ENCODE measurements around the gene LIF.
A peak's percentile ranks its signal among the peaks of the same experiment; 100 is the strongest.

The LIF gene

GRCh38 chr22:30284172-30284571, 37.6 kb upstream of the LIF start:
- DNase-seq = no peak

DNA sequence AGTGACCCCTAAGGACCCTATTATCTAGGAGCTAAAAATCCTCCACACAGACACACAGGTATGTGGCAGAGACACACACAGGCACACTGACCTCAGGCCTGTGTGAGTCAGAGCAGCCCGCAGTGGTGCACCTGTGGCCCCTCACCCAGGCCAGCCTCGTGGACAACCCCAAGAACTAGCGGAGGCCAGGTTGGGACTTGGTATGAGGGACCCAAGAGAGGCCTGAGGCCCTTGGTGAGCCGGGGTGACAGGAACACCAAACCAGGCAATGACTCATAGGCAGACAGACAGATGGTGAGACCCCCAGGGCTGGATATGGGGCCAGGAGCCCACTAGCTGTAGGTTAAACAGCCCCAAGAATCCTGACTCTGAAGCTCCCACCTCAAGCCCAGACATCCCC, 36.8 kb upstream of the LIF start:
- DNase-seq = no peak

DNA sequence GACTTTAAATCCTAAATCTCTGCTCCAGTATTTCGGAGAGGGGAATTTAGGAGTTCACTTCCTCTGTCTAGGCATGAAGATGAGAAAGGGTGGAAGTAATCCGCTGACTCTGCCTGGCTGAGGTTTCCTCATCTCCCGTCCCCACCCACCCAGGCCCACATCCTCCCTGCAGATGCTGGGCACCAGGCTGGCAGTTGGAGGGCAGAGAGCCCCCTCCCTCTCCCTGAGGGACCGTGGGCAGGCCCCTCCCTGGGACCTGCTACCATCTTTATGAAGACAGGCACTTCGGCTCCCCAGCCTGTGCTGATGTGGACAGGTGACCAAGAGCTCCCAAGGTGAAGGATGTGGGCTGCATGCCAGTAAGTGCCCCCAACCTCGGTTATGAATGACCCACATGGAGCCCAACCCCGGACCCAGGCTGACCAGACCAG, 36.1 kb upstream of the LIF start:
- no peak for DNase-seq

- no peak for DNase-seq
Measured at GRCh38 chr22:30280505-30280904, 33.9 kb upstream of the LIF start.

DNA sequence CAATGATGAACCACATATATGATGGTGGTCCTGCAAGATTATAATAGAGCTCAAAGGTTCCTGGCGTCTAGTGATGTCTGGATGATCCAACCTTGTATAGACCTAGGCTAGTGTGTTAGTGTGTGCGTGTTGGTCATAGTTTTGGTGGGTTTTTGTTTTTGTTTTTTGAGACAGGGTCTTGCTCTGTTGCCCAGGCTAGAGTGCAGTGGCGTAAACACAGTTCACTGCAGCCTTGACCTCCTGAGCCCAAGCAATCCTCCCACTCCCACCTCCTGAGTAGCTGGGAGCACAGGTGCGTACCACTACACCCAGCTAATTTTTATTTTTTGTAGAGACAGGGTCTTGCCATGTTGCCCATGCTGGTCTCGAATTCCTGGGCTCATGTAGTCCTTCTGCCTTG, 33.4 kb upstream of the LIF start:
- no peak for DNase-seq

DNA sequence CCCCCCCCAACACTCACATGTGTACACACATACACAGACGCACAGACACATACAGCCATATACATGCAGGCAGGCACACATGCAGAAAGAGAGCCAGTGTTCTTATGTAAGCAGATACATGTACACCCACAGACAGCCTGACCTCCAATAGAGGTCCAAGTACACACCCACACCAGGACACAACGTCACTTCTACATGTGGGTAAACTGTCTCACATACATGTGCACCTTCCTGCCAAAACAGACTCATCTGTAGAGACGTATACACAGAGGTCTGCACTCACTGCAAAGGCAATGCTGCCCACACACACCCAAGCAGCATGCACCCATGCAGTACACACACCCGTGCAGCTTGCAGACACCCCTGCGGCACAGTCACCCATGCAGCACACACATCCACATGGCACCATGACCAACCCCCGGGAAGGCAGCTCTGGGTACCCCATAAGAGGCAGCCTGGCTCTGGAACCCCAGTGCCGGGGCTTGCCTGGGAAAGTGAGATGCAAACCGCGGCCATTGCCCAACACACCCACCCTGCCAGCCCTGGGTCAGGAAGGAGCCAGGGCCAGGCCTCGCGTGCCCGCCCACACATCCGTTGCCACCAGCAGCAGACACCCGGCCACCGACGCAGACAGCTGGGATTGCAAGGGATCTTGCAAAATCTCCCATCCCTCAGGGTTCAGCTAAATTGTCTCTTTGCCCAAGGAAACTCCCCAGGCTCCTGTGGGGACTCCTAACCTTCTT, 32.7 kb upstream of the LIF start:
- DNase-seq = no peak

DNA sequence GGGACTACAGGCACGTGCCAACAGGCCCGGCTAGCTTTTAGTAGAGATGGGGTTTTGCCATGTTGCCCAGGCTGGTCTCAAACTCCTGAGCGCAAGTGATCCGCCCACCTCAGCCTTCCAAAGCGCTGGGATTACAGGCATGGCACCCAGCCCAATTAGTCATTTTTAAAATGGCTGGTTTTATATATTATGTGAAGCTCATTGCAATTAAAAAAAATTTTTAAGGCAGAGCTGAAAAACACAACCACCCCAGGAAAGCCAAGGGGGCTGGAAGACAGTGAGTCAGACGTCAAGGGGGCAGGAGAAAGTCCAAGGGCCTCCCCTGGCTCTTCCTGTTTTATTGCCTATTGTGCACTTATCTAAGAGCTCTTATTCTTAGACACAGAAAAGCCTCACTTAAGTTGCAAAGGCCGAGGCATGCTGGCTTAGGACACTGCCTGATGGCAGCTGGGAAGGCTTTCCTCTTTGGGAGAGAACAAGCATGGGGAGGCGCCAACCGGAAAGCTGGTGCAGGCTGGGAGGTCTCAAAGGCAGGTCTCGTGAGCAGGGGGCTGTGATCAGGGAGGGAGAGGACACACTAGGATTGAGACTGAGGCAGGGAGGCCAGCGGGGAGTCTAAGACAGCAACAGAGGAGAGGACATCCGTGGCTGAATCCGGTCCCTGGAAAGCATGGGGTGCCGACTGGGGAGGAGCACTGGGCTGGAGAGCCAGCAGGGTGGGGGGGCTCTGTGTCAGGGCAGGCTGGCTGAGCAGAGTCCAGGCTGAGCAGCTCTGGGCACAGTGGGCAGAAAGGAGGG, 31.2 kb upstream of the LIF start:
- DNase-seq = no peak

DNA sequence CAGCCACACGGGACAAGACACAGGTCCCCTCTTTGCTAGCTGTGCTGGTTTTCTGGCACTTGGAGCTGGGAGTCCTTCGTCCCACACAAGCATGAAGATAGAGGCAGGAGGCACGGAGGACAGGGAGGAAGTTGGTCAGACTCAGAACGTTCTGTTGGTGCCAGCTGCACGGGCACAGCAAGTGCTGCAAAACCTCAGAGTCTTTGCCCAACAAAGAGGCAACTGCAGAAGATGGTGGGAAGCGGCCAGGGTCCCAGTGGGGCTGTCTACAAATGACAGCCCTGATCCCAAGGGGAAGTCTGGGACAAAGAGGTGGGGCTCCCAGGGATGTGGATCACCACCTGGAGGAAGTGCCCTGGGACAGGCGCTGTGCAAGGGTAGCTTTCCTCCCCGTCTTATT, 29.5 kb upstream of the LIF start:
- DNase-seq = no peak

- no peak for DNase-seq
Measured at GRCh38 chr22:30275625-30276024, 29.1 kb upstream of the LIF start.

GRCh38 chr22:30274437-30274812, 27.9 kb upstream of the LIF start:
- DNase-seq = no peak

DNA sequence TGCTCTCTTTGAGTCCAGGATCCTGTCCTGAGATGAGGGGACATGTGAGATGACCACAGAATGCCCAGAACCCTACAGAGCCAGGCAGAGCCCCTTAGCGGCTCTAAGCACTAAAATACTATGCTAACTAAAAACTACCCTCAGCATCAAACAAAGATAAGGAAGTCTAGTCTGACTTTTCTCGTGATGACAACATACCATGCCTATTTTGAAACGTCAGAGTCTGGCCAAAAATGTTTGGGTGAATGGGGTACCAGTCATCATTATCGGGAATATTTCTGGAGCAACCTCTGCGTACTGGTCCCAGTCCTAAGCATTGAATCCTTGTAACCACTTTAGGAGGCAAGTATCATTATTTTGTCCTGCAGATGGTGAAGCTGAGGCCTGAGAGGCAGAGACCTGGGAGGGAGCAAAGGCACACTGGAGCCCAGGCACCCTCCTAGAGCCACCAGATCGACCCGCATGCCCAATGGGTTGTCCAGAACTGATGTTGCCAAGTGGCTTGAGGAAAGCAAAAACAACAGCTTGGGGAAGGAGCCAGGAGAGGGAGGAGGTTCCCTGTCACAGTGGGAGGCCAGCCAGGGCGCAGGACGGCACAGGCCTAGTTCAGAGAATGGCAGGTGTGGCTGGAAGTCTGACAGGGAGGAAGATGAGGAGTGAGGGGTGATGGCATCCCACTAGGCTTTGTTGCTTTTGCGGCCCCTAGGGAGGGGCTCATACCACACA, 27.3 kb upstream of the LIF start:
- no peak for DNase-seq

GRCh38 chr22:30272781-30273601, 26.4 kb upstream of the LIF start:
- peak in 1 of 2 experiments; percentile 35 for DNase-seq

DNA sequence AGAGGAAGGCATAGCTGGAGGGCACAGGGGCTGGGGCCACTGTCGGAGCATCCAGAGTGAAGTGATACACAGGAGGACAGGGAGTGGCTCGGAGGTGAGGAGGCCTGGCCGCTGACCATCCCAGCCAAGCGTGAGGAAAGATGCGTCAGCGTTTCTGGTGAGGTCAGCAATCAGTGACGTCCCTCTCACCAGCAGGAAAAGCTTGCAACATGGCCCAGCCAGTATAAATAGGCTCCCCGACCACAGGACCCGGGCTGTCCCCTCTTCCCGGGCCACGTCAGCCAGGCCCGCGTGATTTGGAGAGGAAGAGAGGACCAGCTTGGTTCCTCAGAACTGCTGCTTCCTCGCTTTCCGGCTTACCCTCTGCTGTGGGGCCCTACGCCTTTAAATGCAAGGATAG, 24.3 kb upstream of the LIF start:
- no peak for DNase-seq

DNA sequence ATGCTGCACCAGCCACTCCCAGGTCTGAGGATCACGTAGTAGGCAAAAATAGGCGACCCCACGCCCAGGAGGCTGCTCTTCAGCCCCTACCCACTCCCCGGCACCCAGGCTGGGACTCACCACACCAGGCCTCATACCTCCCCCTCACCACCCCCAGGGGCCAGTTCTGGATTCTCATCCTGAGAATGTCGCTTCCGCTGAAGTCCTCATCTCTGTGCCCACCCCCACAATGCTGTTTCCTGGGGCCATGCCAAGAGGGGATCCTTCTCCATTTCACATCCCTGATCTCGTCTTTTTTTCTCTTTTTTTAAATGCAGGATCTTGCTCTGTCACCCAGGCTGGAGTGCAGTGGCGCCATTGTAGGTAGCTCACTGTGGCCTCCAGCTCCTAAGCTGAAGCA, 21.8 kb upstream of the LIF start:
- no peak for DNase-seq

DNA sequence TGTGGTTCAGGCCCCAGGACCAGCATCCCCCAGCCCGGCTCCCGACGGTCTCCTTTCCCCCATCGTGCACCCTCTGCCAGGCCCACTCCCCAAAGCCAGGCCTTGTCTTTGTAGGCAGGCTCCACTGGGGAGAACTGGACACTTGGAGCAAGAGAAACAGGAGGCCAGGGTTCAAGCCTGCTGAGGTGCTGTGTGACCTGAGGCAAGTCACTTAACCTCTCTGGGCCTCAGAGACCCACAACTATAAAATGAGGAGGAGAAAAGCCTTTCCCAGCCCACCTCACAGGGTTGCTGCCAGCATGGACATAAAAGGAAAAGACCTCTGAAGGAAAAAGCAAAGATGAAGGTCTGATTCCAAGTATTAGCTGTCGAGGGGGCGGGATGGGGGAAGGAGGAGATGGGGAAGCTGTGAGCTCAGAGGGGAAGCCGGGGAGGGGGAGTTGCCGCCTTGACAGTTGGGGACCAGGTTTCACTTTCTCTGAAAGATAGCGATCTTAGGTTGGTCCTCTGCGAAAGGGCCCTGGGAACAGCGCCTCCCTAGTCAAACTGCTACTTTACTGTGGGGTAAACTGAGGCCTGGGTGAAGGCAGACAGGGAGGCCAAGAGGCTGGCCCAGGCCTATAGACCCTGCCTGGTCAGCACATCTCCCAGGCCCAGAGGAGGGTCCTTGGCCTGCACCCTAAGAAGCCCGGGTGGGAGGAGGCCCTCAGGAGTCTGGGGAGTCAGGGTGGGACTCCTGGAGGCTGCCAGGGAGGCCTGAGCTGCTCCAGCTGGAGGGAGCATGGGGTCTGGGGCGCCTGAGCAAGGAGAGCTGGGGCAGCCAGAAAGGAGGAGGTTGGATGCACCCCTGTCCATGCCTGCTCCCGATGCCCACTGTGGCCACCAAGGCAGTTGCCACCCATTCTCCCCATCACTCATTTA, 21.1 kb upstream of the LIF start:
- DNase-seq = no peak

DNA sequence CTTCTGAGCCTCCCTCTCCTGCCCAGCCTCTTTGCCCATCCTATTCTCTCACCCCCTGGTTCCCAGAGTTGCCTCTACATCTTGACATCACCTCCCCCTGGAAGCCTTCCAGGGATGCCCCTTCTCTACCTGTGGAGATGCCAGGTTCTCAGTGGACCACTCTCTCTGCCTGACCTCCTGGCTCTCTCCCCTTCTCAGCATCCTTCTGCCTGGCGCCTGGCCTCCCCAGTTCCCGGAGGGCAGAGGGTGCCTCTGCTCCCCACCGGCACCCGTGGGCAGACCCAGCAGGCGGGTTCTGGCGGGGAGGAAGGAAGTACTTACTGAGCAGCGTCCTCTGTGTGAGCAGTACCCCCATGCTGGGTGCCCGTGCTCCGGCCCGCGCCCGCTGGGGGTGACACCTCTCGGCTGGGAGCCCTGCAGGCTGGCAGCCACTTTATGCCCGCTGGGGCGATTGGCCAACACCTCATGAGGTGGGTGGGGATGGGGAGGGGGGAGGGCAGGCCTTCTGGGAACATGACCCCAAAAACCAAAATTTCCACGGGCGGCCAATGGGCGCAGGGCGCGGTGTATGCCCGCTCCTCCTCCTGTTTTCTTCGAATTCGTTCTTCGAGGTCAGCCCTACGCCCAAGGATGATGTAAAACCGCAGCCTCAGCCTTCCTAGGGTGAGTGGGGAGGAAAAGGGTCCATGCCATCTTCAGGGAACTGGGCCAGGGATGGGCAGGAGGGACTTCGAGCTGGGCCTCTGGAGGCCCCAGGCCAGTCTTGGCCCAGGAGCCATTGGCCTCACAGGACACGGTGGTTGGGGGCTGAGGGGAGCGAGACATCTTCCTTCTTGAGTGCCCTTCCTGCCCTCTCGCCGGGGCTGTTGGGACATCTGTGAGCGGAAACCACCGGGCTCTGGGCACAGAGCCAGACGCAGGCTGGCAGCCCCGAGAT, 20.2 kb upstream of the LIF start, which contains the start of gene OSM:
OSM (minus strand) TSS at position 407 of the 937 bp plus-strand sequence; CDS start at position 355, 52 bp downstream.
- DNase-seq = peak in 1 of 2 experiments; percentile 39

DNA sequence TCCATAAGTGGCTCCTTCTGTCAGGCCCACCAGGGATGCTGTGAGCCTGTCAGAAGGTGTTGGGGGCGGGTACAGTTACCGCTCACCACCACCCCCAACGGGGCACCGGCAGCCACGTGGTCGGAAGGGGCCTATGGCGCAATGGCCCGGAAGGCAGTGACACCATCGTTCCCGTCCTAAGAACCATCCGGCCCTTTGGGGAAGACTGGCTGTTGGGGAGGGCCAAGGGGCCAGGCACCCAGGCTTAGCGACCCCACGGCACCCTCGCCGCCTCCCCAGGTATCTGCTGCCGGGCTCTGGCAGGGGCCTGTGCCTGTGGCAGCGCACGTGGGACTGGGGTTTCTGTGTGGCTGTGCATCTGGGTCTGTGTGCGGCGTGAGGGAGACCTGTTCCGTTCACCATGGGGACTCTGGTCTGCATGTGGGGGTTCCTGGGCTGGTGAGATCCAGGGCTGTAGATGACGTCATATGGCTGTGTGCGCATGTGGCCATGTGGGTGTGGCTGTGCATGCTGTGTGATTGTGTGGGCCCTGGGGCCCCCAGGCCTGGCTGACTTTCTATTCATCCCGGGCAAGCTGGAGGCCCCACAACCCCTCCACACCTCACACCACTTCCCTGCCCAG, 19.4 kb upstream of the LIF start:
- DNase-seq = no peak

- no peak for DNase-seq
Measured at GRCh38 chr22:30265131-30265720, 18.7 kb upstream of the LIF start.

GRCh38 chr22:30263883-30264282, 17.3 kb upstream of the LIF start:
- DNase-seq = no peak

All from SHP77 (cell line).